ENCODE measurements around the gene CUL1.

CUL1 gene

DNA sequence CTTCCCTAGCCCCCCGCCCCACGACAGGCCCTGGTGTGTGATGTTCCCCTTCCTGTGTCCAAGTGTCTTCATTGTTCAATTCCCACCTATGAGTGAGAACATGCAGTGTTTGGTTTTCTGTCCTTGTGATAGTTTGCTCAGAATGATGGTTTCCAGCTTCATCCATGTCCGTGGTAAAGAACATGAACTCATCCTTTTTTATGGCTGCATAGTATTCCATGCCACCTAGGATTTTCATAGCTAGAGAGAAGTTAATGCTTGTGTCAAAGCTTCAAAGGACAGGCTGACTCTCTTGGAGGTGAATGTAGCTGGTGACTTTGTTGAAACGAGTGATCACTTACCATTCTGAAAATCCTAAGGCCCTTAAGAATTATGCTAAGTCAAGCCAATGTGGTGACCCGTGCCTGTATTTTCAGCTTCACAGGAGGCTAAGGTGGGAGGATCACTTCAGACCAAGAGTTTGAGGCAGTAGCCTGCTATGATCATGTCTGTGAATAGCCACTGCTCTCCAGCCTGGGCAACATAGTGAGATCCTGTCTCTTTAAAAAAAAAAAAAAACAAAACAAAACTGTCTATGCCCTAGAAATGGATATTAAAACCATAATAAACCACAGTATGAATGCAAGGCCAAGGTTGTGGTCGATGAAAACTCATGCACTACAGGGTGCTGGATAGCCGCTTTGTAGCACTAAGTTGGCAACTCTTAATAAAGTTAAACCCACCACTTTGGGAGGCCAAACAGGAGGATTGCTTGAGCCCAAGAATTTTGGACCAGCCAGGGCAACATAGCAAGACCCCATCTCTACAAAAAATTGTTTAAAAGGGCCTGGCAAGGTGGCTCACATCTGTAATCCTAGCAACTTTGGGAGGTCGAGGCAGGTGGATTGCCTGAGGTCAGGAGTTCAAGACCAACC, 52.0 kb downstream of the CUL1 start:
- DNase-seq (ENCODE audit: low spot score in 2 of 2), result no peak
- H3K9me3 Mint-ChIP-seq, result no peaks in the 10 kb centered on the region
- peaks cover 32% of the 10 kb centered on the region for H3K4me1 Mint-ChIP-seq
- H3K27ac Mint-ChIP-seq, result peak overlapping the region; percentile 17
- H3K36me3 Mint-ChIP-seq, result peaks cover 44% of the 10 kb centered on the region
- no peak for ATAC-seq
- H3K4me3 Mint-ChIP-seq, result no peak overlapping the region

DNA sequence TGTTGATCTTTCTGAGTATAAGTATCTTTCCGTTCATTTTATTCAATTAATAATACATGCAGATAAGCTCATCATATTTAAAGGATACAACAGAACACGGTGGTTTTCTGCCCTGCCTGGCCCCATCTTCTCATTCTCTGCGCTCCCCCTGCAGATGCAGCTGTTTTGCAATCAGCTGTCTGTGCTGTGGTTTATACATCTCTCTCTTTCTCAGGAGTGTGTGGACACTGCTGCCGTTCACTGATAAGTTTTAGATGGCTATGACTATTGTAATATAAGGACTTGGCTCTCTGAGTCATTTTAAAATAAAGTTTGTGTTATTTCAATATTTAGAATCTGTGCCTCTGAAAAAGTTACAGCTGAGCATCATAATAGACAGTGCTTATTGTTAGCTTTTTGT, 54.5 kb downstream of the CUL1 start:
- ATAC-seq, result peak; percentile 40

DNA sequence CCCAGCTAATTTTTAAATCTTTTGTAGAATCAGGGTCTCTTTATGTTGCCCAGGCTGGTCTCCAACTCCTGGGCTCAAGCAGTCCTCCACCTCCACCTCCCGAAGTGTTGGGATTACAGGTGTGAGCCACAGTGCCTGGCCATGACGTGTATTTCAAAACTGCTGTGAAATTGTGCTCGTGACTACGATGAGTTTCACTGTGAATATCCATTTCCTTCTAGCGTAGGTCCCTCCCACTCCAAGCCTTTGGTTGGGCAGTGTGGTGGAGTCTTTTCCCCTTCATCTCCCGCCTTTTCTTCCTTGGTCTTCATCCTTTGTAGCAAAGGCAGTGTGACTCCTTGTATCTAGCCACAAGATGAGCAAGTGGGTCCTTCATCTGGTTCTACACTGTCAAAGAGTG, 56.2 kb downstream of the CUL1 start:
- peak overlapping the region; percentile 75 for H3K27ac Mint-ChIP-seq
- ATAC-seq (no peak), DNase-seq (ENCODE audit: low spot score in 2 of 2) (no peak)
- no peak overlapping the region for H3K4me3 Mint-ChIP-seq
- peaks cover 21% of the 10 kb centered on the region for H3K4me1 Mint-ChIP-seq
- H3K9me3 Mint-ChIP-seq, result no peaks in the 10 kb centered on the region
- peaks cover 65% of the 10 kb centered on the region for H3K36me3 Mint-ChIP-seq

More for the DNA sequence above, 54.5 kb downstream of the CUL1 start:
- Mint-ChIP-seq H3K27ac (no peak overlapping the region), H3K4me1 (peaks cover 21% of the 10 kb centered on the region), H3K36me3 (peaks cover 60% of the 10 kb centered on the region), H3K4me3 (no peak overlapping the region), H3K9me3 (no peaks in the 10 kb centered on the region)
- no peak for DNase-seq (ENCODE audit: low spot score in 2 of 2)

DNA sequence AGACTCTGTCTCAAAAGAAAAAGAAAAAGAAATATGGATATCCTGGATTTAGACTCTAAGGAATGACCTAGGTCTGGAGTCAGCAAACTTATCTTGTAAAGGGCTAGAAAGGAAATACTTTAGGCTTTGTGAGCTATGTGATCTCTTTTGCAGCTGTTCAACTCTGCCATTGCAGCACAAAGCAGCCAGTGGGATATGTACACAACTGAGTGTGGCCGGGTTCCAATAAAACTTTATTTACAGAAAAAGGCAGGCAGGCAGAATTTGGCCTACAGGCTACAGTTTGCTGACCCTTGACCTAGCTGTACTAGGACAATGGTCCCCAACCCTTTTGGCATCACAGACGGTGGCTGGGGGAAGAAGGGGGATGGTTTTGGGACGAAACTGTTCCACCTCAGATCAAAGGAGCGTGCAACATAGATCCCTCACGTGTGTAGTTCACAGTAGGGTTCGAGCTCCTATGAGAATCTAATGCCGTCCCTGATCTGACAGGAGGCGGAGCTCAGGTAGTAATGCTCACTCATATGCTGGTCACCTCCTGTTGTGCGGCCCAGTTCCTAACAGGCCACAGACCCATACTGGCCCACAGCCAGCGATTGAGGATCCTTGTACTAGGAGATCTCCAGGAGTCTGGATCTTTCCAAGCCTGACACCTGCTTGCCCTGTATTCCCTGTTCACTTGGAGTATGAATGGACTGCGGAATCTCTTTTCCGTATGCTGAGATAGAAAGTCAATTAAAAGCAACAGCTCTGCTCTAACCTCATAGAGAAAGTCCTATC, 63.0 kb downstream of the CUL1 start:
- DNase-seq (ENCODE audit: low spot score in 2 of 2) (no peak), ATAC-seq (no peak)
- Mint-ChIP-seq H3K4me1 (no peaks in the 10 kb centered on the region), H3K9me3 (no peaks in the 10 kb centered on the region), H3K4me3 (no peak overlapping the region), H3K36me3 (peaks cover 86% of the 10 kb centered on the region), H3K27ac (no peak overlapping the region)

DNA sequence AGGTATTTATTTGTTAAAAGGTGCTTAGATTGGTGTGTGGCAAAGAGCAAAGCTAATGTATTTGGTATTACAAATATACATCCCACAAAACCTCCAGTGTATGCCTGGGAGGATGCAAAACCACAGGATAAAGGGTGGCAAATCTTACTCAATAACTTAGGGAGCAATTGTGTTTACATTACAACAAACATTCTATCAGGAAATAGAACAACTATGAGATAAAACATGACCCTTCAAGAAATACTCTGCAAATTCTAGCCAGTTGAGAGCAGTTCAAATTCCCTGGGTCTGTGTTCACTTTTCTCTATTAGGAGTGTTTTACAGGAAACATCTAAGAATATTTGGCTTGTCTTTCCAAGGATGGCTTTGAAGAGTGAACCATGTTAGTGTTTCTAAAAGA, 64.9 kb downstream of the CUL1 start:
- DNase-seq (ENCODE audit: low spot score in 2 of 2), result no peak

DNA sequence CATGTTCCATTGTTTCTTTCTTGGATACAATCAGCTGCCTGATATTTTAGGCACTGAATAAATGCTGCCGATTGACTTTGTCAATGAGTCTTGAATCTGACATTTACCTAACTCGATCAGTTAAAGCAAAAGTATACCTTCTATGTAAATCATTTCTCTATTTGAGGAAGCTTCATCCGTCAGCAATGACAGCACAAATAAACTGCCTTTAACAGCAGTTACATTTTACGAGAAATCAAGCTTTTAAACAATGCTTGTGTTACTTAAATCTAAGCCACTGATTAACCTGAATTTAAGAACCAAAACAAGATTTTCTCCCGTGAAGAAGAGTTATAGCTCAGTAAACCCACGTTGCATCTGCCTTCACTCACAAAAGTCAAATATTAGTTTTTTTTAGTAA, 71.3 kb downstream of the CUL1 start:
- H3K4me3 Mint-ChIP-seq, result no peak overlapping the region
- H3K4me1 Mint-ChIP-seq, result peaks cover 22% of the 10 kb centered on the region
- no peak overlapping the region for H3K27ac Mint-ChIP-seq
- DNase-seq (ENCODE audit: low spot score in 2 of 2), result no peak
- no peaks in the 10 kb centered on the region for H3K9me3 Mint-ChIP-seq
- peaks cover 99% of the 10 kb centered on the region for H3K36me3 Mint-ChIP-seq
- ATAC-seq, result no peak

More for the DNA sequence above, 64.9 kb downstream of the CUL1 start:
- H3K4me3 Mint-ChIP-seq, result no peak overlapping the region
- H3K27ac Mint-ChIP-seq, result peak overlapping the region; percentile 26
- peaks cover 86% of the 10 kb centered on the region for H3K36me3 Mint-ChIP-seq
- ATAC-seq, result no peak
- H3K9me3 Mint-ChIP-seq, result no peaks in the 10 kb centered on the region
- H3K4me1 Mint-ChIP-seq, result no peaks in the 10 kb centered on the region

DNA sequence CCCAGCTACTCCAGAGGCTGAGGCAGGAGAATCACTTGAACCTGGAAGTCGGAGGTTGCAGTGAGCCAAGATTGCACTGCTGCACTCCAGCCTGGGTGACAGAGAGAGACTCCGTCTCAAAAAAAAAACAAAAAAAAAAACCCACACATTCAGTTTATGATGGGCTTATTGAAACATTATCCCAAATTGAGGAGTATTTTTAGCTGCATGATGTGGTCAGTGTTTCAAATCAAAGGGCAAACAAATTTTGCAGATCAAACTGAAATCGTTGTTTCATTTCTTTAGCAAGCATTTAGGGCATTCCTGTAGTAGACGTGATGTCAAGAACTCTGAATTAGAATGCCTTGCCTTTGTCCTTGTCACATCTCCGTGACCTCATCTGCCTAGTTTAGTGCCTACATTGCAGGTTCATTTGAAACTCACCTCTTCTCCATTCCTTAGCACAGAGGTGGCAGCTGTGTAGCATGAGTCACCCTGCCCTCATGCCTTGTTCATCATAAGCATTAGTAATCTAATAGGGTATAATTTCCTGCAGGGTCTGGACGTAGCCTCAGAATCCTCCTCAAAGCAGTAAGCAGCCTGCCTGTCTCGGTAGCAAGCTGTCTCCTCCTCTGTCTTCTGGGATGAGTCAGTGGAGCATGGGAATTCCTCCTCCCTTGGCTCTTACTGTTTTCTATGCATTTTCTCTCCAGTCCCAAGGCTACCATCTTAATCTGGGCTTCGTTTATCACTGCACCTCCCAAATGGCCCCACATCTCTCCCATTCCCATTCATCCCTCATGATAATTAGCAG, 73.8 kb downstream of the CUL1 start:
- Mint-ChIP-seq H3K4me3 (peak overlapping the region; percentile 30), H3K36me3 (peaks cover 99% of the 10 kb centered on the region), H3K9me3 (no peaks in the 10 kb centered on the region), H3K4me1 (peaks cover 34% of the 10 kb centered on the region), H3K27ac (peak overlapping the region; percentile 36)
- DNase-seq (ENCODE audit: low spot score in 2 of 2) (no peak), ATAC-seq (peak; percentile 89)

DNA sequence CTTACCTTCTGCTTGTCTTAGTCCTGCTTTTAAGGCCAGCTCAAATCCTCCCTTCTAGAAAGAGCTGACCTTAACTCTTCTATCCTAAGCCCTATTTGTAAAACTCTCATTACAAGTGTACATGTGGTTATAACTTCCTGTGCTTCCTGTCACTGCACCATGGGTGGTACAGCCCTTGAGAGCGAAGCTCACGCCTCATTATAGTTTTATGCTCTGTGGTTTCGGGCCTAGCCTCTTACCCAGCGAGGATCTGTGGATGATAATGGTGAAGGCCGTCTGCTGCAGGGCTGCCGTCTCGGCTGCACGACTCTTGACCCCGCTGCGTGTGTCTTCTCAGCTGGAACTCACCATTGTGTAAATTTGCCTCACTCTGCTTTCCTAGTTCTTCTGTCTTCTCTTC, 74.6 kb downstream of the CUL1 start:
- Mint-ChIP-seq H3K9me3 (no peaks in the 10 kb centered on the region), H3K4me3 (peak overlapping the region; percentile 30), H3K36me3 (peaks cover 99% of the 10 kb centered on the region), H3K27ac (peak overlapping the region; percentile 36), H3K4me1 (peaks cover 34% of the 10 kb centered on the region)
- ATAC-seq (peak; percentile 95), DNase-seq (ENCODE audit: low spot score in 2 of 2) (peak in 1 of 2 donors; percentile 58)

DNA sequence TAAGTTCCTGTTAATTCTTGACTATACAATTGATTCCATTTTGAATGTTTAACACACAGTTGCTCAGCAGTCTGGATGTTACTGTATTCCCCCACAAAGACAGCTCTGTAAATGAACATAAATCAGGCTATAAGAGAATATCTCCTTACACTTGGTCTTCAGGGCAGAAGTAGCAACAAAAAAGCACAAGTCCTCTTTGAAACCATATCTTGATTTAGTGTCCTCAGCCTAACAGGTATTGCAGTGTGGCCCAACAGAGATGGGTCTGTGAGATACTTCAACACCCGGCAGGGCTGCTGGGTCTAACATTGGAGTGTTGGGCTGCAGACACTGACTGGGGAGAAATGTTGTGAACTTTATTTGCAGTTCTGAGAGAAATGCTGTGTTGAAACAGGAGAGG, 75.8 kb downstream of the CUL1 start:
- H3K9me3 Mint-ChIP-seq, result no peaks in the 10 kb centered on the region
- peaks cover 38% of the 10 kb centered on the region for H3K4me1 Mint-ChIP-seq
- ATAC-seq, result no peak
- no peak overlapping the region for H3K27ac Mint-ChIP-seq
- H3K4me3 Mint-ChIP-seq, result no peak overlapping the region
- peaks cover 98% of the 10 kb centered on the region for H3K36me3 Mint-ChIP-seq
- DNase-seq (ENCODE audit: low spot score in 2 of 2), result no peak

DNA sequence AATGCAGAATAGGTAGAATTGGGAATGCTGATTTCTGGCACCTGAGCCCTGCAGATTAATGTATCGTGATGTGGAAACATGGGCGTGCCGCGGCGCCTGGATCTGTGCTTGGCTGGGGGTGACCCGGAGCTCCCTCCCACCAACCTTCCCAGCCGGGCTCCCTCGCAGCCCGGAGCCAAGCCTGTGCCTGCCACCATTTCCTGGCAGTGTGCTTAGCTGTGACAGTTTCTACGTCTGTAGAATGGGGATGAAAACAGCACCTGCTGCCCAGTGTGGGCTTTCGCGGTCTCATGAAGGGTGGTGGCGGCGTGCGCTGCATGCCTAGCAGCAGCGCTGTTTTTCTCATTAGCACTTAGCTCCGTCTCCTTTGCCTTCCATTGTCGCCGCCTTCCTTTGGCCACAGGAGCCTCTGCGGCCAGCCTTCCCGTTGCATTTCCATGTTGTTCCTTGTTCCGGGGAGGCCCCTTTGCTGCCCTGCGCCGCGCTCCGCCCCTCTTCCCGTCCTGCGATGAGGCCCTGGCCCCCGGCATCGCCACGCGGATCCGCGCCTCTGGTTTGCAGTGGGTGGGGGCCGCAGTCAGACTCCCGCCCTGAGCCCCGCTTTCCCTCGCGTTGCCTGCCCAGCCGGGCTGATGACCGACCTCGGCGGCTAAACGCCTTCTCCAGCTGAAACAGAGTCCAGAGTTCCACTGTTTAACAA, 84.2 kb downstream of the CUL1 start:
- Mint-ChIP-seq H3K36me3 (peaks cover 88% of the 10 kb centered on the region), H3K4me1 (peaks cover 5% of the 10 kb centered on the region), H3K27ac (no peak overlapping the region), H3K9me3 (no peaks in the 10 kb centered on the region), H3K4me3 (no peak overlapping the region)
- DNase-seq (ENCODE audit: low spot score in 2 of 2), result no peak
- no peak for ATAC-seq

DNA sequence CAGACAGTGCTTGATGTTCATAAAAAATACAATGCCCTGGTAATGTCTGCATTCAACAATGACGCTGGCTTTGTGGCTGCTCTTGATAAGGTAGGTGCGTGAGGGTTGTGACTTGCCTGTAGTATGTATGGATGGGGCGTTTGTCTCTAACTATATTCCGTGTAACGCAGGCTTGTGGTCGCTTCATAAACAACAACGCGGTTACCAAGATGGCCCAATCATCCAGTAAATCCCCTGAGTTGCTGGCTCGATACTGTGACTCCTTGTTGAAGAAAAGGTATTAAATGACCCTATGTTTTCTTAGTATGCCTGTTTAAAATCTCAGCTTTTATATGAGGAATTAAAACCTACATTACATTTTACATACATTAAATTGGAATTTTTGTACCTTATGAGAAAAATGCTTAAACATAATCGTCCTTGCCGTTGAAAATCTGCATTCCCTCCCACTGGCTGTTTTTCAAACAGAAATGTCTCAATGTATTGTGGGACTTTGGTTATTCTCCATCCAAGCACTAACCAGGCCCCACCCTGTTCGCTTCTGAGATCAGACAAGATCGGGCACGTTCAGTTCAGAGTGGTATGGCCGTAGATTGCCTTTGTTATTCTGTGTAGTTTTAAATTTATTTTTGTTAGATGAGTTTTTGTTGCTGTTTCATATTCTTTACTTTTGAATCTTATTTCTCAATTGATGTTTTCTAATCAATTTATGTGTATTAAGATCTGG, 85.3 kb downstream of the CUL1 start:
- H3K4me1 Mint-ChIP-seq, result peaks cover 5% of the 10 kb centered on the region
- H3K9me3 Mint-ChIP-seq, result no peaks in the 10 kb centered on the region
- H3K27ac Mint-ChIP-seq, result no peak overlapping the region
- no peak for DNase-seq (ENCODE audit: low spot score in 2 of 2)
- no peak overlapping the region for H3K4me3 Mint-ChIP-seq
- no peak for ATAC-seq
- H3K36me3 Mint-ChIP-seq, result peaks cover 88% of the 10 kb centered on the region

DNA sequence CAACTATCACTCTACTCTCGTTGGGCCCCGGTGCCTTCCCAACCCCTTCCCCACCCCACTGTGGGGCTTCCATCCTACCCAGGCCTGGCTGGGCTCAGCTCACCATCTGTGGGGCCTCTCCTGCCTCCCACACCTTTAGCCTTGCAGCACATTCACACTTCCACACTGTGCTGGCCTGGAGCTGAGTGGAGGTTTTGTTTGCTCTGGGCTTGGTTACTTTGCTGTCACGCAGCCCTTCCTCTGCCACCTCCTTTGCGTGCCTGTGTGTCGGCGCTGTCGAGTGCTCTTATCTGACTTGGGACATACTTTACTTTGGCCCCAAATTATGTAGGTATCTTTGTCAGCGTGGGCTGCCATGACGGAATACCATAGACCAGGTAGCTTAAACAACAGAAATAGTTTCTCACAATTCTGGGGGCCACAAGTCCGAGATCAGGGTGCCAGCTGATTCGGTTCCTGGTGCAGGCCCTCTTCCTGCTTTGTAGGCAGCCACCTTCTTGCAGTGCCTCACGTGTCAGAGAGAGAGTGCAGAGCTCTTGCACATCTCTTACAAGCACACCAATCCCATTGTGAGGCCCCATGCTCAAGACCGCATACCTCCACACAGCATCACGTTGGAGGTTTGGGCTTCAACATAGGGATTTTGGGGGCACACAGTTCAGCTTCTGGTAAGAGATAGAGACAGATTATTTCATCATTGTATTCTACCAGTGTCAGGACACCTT, 89.0 kb downstream of the CUL1 start:
- Mint-ChIP-seq H3K4me1 (no peaks in the 10 kb centered on the region), H3K27ac (no peak overlapping the region), H3K9me3 (no peaks in the 10 kb centered on the region), H3K36me3 (peaks cover 96% of the 10 kb centered on the region), H3K4me3 (no peak overlapping the region)
- no peak for DNase-seq (ENCODE audit: low spot score in 2 of 2)
- ATAC-seq, result no peak

DNA sequence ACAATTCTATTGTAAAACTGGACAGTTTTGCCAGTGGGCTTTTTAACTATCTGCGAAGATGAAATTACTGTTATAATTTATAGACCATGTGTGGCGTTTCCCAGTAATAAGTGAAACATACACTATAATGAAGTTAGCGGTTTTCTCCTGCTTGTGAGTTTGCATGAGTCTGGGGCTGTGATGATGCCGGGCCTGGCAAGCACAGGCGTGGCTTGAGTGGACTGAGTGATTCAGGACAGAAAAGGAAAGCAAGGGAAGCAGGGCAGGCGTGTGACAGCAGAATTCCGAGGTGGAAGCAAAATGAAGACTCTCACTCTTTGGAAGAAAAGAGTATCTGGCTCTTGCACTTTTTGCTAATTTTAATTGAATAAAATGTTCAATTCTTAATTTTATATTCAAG, 90.5 kb downstream of the CUL1 start:
- Mint-ChIP-seq H3K9me3 (no peaks in the 10 kb centered on the region), H3K4me3 (no peak overlapping the region), H3K27ac (no peak overlapping the region), H3K36me3 (peaks cover 99% of the 10 kb centered on the region), H3K4me1 (no peaks in the 10 kb centered on the region)
- ATAC-seq (no peak), DNase-seq (ENCODE audit: low spot score in 2 of 2) (no peak)

All from stimulated activated effector memory CD8-positive, alpha-beta T cell treated with anti-CD3 and anti-CD28 coated beads, Interleukin-12 subunit alpha, Interleukin-12 subunit beta, amount 100 ng/mL, for 72 hours (primary cell).